IMR-90 (cell line): ENCODE results near the gene SKIC8. TPM values are rescaled to one million over a fixed set of nuclear protein-coding genes. Genes with fewer than 3 reads are reported as not detected.
A peak's percentile ranks its signal among the peaks of the same experiment; 100 is the strongest.

ENCODE experiments used
- ATAC-seq: fragments of 200-7000 bp; cut with Tn5 transposase; 2 replicates; pipeline ENCODE4 v1.9.1; 2020; ENCODE audit warnings: low read depth, mild to moderate bottlenecking, moderate library complexity
- BruUV-seq: library from RNA; stranded (reverse); fragments of 400-500 nt; replicated peaks from 2 replicates; lab custom pipeline; 2021; lab: Mats Ljungman, UMichigan
- CTCF ChIA-PET: fragments of 300-600 bp; formaldehyde crosslinking; extraction: SDS; loops from one replicate; lab custom pipeline; 2021; ENCODE audit warnings: antibody characterized with exemption; lab: Yijun Ruan, JAX
- POLR2A ChIA-PET: fragments of 300-600 bp; sonication (Branson Sonifier 250); formaldehyde crosslinking; loops from one replicate; lab custom pipeline; 2022; ENCODE audit warnings: antibody characterized with exemption; ENCODE audit not compliant: unreplicated experiment; lab: Charles Lee
- DNase-seq: peaks from one replicate; pipeline ENCODE4 v3.0.0; 2013
- H2AFZ ChIP-seq: replicated peaks from 2 replicates; pipeline ENCODE3; 2013; ENCODE audit warnings: low read length, mild to moderate bottlenecking; ENCODE audit not compliant: poor library complexity
- H2AK5ac ChIP-seq: 2 replicates; pipeline ENCODE4 v1.6.1; 2013; ENCODE audit warnings: low read depth, low read length, inconsistent platforms
- H2AK9ac ChIP-seq: replicated peaks from 2 replicates; pipeline ENCODE3; 2013; ENCODE audit warnings: mild to moderate bottlenecking, low read depth, low read length, moderate library complexity; ENCODE audit not compliant: poor library complexity
- H2BK120ac ChIP-seq: 2 replicates; pipeline ENCODE4 v1.6.1; 2013; ENCODE audit warnings: low read depth, low read length, inconsistent platforms
- H2BK15ac ChIP-seq: 3 replicates; pipeline ENCODE4 v1.6.1; 2013; ENCODE audit warnings: low read depth, low read length, inconsistent platforms
- H2BK20ac ChIP-seq: 2 replicates; pipeline ENCODE4 v1.6.1; 2013; ENCODE audit warnings: low read depth, mild to moderate bottlenecking, inconsistent platforms, low read length, moderate library complexity
- H2BK5ac ChIP-seq: 2 replicates; pipeline ENCODE4 v1.6.1; 2013; ENCODE audit warnings: mild to moderate bottlenecking, low read depth, low read length, inconsistent platforms; ENCODE audit not compliant: poor library complexity, severe bottlenecking
- H3K14ac ChIP-seq: replicated peaks from 2 replicates; pipeline ENCODE4 v1.6.1; 2013; ENCODE audit warnings: low read depth, low read length, inconsistent platforms
- H3K18ac ChIP-seq: 2 replicates; pipeline ENCODE4 v1.6.1; 2013; ENCODE audit warnings: low read depth, low read length, control low read depth
- H3K23ac ChIP-seq: 2 replicates; pipeline ENCODE4 v1.6.1; 2013; ENCODE audit warnings: low read depth, low read length, inconsistent platforms
- H3K27ac ChIP-seq: 2 replicates; pipeline ENCODE4 v1.5.1; 2013; ENCODE audit warnings: mild to moderate bottlenecking, control low read depth, low read length; ENCODE audit not compliant: insufficient read depth
- H3K27me3 ChIP-seq: 2 replicates; pipeline ENCODE4 v1.6.1; 2013; ENCODE audit warnings: low read length; ENCODE audit not compliant: control insufficient read depth, insufficient read depth
- H3K36me3 ChIP-seq: 2 replicates; pipeline ENCODE4 v1.6.1; 2013; ENCODE audit warnings: low read length, mixed read lengths; ENCODE audit not compliant: control insufficient read depth, insufficient read depth
- H3K4ac ChIP-seq: 2 replicates; pipeline ENCODE4 v1.6.1; 2013; ENCODE audit warnings: low read depth, low read length, inconsistent platforms
- H3K4me1 ChIP-seq: 2 replicates; pipeline ENCODE4 v1.6.1; 2013; ENCODE audit warnings: low read length, mixed read lengths; ENCODE audit not compliant: control insufficient read depth, insufficient read depth
- H3K4me2 ChIP-seq: 2 replicates; pipeline ENCODE4 v1.6.1; 2013; ENCODE audit warnings: low read depth, mild to moderate bottlenecking, control low read depth, low read length, moderate library complexity
- H3K4me3 ChIP-seq: 2 replicates; pipeline ENCODE4 v1.5.1; 2013; ENCODE audit warnings: low read depth, mild to moderate bottlenecking, control low read depth, low read length, moderate library complexity; ENCODE audit not compliant: insufficient read depth
- H3K56ac ChIP-seq: 2 replicates; pipeline ENCODE4 v1.6.1; 2013; ENCODE audit warnings: low read length, inconsistent platforms; ENCODE audit not compliant: insufficient read depth; ENCODE audit errors: extremely low read depth
- H3K79me1 ChIP-seq, 2 experiments: 2 replicates each; pipeline ENCODE4 v1.6.1; 2013; ENCODE audit warnings: low read length in 2 of 2, inconsistent platforms in 1 of 2, low read depth in 1 of 2
- H3K9ac ChIP-seq: 2 replicates; pipeline ENCODE4 v1.6.1; 2013; ENCODE audit warnings: low read depth, low read length, control low read depth
- H3K9me1 ChIP-seq: 2 replicates; pipeline ENCODE4 v1.6.1; 2013; ENCODE audit warnings: low read length, inconsistent platforms; ENCODE audit not compliant: insufficient read depth
- H3K9me3 ChIP-seq: 2 replicates; pipeline ENCODE4 v1.6.1; 2013; ENCODE audit warnings: low read length; ENCODE audit not compliant: control insufficient read depth, insufficient read depth
- H4K20me1 ChIP-seq: 2 replicates; pipeline ENCODE4 v1.6.1; 2013; ENCODE audit warnings: low read length, inconsistent platforms; ENCODE audit not compliant: insufficient read depth
- H4K5ac ChIP-seq: 2 replicates; pipeline ENCODE4 v1.6.1; 2013; ENCODE audit warnings: mild to moderate bottlenecking, low read depth, low read length, control low read depth
- H4K8ac ChIP-seq, 2 experiments: 2 replicates each; pipeline ENCODE4 v1.6.1; 2013; ENCODE audit warnings: low read depth in 2 of 2, low read length in 2 of 2, control low read depth in 1 of 2, inconsistent platforms in 1 of 2
- H4K91ac ChIP-seq: 2 replicates; pipeline ENCODE4 v1.6.1; 2013; ENCODE audit warnings: low read depth, low read length, inconsistent platforms; ENCODE audit not compliant: insufficient read depth
- CEBPB ChIP-seq: IDR thresholded peaks from 2 replicates; pipeline ENCODE4 v1.6.1; 2012; ENCODE audit warnings: low read depth, low read length, improper control_type of control experiment
- CHD1 ChIP-seq: IDR thresholded peaks from 2 replicates; pipeline ENCODE4 v1.6.1; 2012; ENCODE audit warnings: low read depth, low read length, improper control_type of control experiment
- FOS ChIP-seq: fragments of 150-350 bp; IDR thresholded peaks from 2 replicates; pipeline ENCODE4 v1.6.1; 2016; ENCODE audit warnings: low read depth, low read length
- RAD21 ChIP-seq: IDR thresholded peaks from 2 replicates; pipeline ENCODE4 v1.6.1; 2012; ENCODE audit warnings: low read length, improper control_type of control experiment
- RFX5 ChIP-seq: IDR thresholded peaks from 2 replicates; pipeline ENCODE4 v1.8.0; 2012; ENCODE audit warnings: low read depth, mild to moderate bottlenecking, low read length, moderate library complexity
- WGBS, 2 experiments: methylation state at CpG; one replicate each; pipeline versions ENCODE4 v1.1.5 to v1.1.7; 2013; ENCODE audit warnings: missing lambda C conversion rate in 2 of 2; ENCODE audit not compliant: insufficient read length in 1 of 2; ENCODE audit errors: extremely low coverage in 2 of 2; 5-methylcytosine and 5-hydroxymethylcytosine counted together
- dilution Hi-C: fragments of 300-500 bp; cut with HindIII; formaldehyde crosslinking; loops from one replicate; pipeline ENCODE4 v1.14.3; 2018; ENCODE audit warnings: low sequenced_read_pairs; ENCODE audit not compliant: unreplicated experiment
- in situ Hi-C: fragments of 300-500 bp; cut with MboI; formaldehyde crosslinking; loops from 3 replicates; pipeline ENCODE4 v1.14.3; 2019; ENCODE audit warnings: low sequenced_read_pairs, inconsistent platforms, mixed read lengths
- intact Hi-C: fragments of 100-400 bp; cut with micrococcal nuclease; formaldehyde crosslinking; loops from 2 replicates; pipeline ENCODE4 v1.10.0; 2022
- polyA plus RNA-seq, 3 experiments: library from polyadenylated mRNA; depleted of rRNA; stranded (reverse); fragments of >200 nt; gene quantifications; 2 replicates each; pipeline ENCODE4 v1.2.3, GENCODE V29; 2012; ENCODE audit warnings: low replicate concordance in 1 of 3
- total RNA-seq: library from RNA; depleted of rRNA; stranded (reverse); fragments of >200 nt; gene quantifications from 2 replicates; pipeline ENCODE4 v1.2.3, GENCODE V29; 2012
- TF ChIP-seq, protein P1 (sequence below): fragments of 150-350 bp; IDR thresholded peaks from 2 replicates; pipeline ENCODE4 v1.6.1; 2016; ENCODE audit warnings: low read depth, mild to moderate bottlenecking, low read length, moderate library complexity, borderline replicate concordance

SKIC8 gene
- total and polyA plus RNA-seq, 2 of the 4 experiments (the other 2 are of a cell fraction) = 72.2 to 124 TPM

DNA sequence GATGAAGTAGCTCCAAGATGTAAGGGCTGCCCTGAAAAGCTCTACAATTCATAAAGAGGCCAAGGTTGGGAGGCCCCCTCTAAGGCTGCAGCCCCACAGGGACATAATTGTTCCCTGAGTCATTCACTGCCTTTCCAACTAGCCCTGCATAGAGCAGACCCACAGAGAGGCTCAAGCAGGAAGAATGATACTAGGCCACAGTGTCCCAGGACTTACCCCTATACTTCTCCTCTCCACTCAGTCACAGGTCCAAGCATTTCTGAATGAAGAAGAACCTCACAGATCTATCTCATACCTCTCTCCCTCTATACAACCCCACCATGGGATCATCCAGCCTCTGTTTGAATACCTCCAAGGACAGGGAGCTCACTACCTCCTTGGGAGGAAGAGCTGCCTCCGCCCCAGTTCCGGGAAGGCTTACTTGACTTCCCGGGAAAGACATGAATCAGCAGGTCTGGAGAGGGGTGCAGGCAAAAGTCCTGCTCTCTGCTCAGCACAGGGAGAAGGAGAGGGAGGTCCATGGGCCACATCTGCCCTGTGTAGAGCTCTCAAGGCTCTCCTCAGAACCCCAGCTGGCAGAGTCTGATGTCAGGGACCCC is 6.9 kb upstream of the SKIC8 start:
- peak overlapping the region; percentile 23; the same call in 1 of the 2 replicates for H3K4me2 ChIP-seq
- no peak overlapping the region for H3K4me3 ChIP-seq
- peaks cover 2% of the 10 kb centered on the region; the same call in 1 of the 2 replicates for H3K27me3 ChIP-seq
- H4K5ac ChIP-seq = peak overlapping the region; percentile 75
- peak overlapping the region; percentile 39 for H3K27ac ChIP-seq
- peak overlapping the region; percentile 75 for H2AK9ac ChIP-seq
- H2BK15ac ChIP-seq = peak overlapping the region; percentile 6; the same call in 1 of the 3 replicates
- H4K91ac ChIP-seq = peak overlapping the region; percentile 85
- dilution Hi-C loops (no loop called here), intact Hi-C loops (no loop called here), in situ Hi-C loops (no loop called here)
- ChIA-PET POLR2A (no interaction called here), CTCF (interaction anchor here (0.7 kb wide), 1 partner anchor 123 kb away, joined by 4 read pairs; no protein-coding TSS in a partner anchor)
- peak overlapping the region; percentile 51; the same call in 1 of the 2 replicates for H3K18ac ChIP-seq
- 0 out of 2 replicates have a peak overlapping the region, but pooled peaks have one; percentile 5 for H3K23ac ChIP-seq
- BruUV-seq = no TSS peak
- 82% methylated on average over 3 of the region's 3 CpGs; no CpG with 5 or more reads in 1 of the 2 experiments for WGBS, 2 experiments
- peak overlapping the region; percentile 30; the same call in 1 of the 2 replicates for H3K4ac ChIP-seq
- H2AK5ac ChIP-seq = peak overlapping the region; percentile 60
- peak overlapping the region; percentile 20 for H3K9ac ChIP-seq
- H3K9me1 ChIP-seq = no peaks in the 10 kb centered on the region
- no peaks in the 10 kb centered on the region for H3K9me3 ChIP-seq
- TF ChIP-seq CEBPB (no peak), CHD1 (no peak), RAD21 (no peak), RFX5 (no peak), FOS (no peak)
- TF ChIP-seq, protein P1, sequence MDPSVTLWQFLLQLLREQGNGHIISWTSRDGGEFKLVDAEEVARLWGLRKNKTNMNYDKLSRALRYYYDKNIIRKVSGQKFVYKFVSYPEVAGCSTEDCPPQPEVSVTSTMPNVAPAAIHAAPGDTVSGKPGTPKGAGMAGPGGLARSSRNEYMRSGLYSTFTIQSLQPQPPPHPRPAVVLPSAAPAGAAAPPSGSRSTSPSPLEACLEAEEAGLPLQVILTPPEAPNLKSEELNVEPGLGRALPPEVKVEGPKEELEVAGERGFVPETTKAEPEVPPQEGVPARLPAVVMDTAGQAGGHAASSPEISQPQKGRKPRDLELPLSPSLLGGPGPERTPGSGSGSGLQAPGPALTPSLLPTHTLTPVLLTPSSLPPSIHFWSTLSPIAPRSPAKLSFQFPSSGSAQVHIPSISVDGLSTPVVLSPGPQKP = no peak
- DNase-seq (peak; percentile 76), ATAC-seq (peak; percentile 85)
- H3K56ac ChIP-seq = no peak overlapping the region
- H4K20me1 ChIP-seq = no peaks in the 10 kb centered on the region
- peak overlapping the region; percentile 68 for H3K14ac ChIP-seq
- peak overlapping the region; percentile 61 for H2BK5ac ChIP-seq
- no peaks in the 10 kb centered on the region for H3K79me1 ChIP-seq
- peaks cover 6% of the 10 kb centered on the region for H3K4me1 ChIP-seq
- H3K36me3 ChIP-seq = no peaks in the 10 kb centered on the region
- H2BK20ac ChIP-seq = peak overlapping the region; percentile 5; the same call in 1 of the 2 replicates
- peak overlapping the region; percentile 83 for H2BK120ac ChIP-seq
- peak overlapping the region; percentile 72 to 86 for H4K8ac ChIP-seq
- peak overlapping the region; percentile 80 for H2AFZ ChIP-seq
